A549 (cell line): ENCODE results near the gene ADGRG2. TPM values are rescaled to one million over a fixed set of nuclear protein-coding genes. Genes with fewer than 3 reads are reported as not detected.

Experiments
- ATAC-seq, 2 experiments: fragments of 200-7000 bp in 1 of 2; fragments of >200 bp in 1 of 2; cut with Nextera tagmentation in 1 of 2; cut with Tn5 transposase in 1 of 2; 3 replicates each; pipeline versions ENCODE4 v1.8.0 to v1.9.1; 2018 to 2020; ENCODE audit warnings: mild to moderate bottlenecking in 1 of 2, moderate library complexity in 1 of 2
- CTCF ChIA-PET: fragments of 300-600 bp; sonication (Branson Sonifier 250); formaldehyde crosslinking; extraction: SDS; loops from one replicate; lab custom pipeline; 2021; ENCODE audit warnings: antibody characterized with exemption, inconsistent platforms; lab: Yijun Ruan, JAX
- POLR2A ChIA-PET: fragments of 350-600 bp; formaldehyde crosslinking; extraction: SDS; loops from one replicate; lab custom pipeline; 2021; ENCODE audit warnings: antibody characterized with exemption, inconsistent platforms; lab: Yijun Ruan, JAX
- DNase-seq, 2 experiments: peaks; one replicate each; pipeline versions ENCODE4 v3.0.0 to v3.0.0-alpha.2; 2011 to 2016; ENCODE audit warnings: low read depth in 1 of 2, low spot score in 1 of 2
- FAIRE-seq: peaks from 2 replicates; lab custom pipeline; 2011; peaks lifted over from hg19 to GRCh38; lab: Jason Lieb, UNC
- H3K27ac ChIP-seq, 2 experiments: fragments of >200 bp; sonication (Bioruptor Twin); formaldehyde crosslinking; 3 replicates each; pipeline ENCODE4 v1.5.1; 2016 to 2017
- H3K4me1 ChIP-seq: fragments of >200 bp; sonication (Bioruptor Twin); formaldehyde crosslinking; 3 replicates; pipeline ENCODE4 v1.6.1; 2016
- H3K4me2 ChIP-seq: fragments of >200 bp; sonication (Bioruptor Twin); formaldehyde crosslinking; 3 replicates; pipeline ENCODE4 v1.6.1; 2016
- H3K4me3 ChIP-seq: fragments of >200 bp; sonication (Bioruptor Twin); formaldehyde crosslinking; 3 replicates; pipeline ENCODE4 v1.5.1; 2016
- H3K9me3 ChIP-seq: fragments of >200 bp; sonication (Bioruptor Twin); formaldehyde crosslinking; 3 replicates; pipeline ENCODE4 v1.6.1; 2016
- ATOH8 ChIP-seq: fragments of 250-450 bp; sonication (Bioruptor Pico); IDR thresholded peaks from 2 replicates; pipeline ENCODE4 v1.5.0; 2020; ENCODE audit warnings: low read depth, mild to moderate bottlenecking, moderate library complexity
- EHMT2 ChIP-seq: fragments of 200-600 bp; sonication (generic); IDR thresholded peaks from 2 replicates; pipeline ENCODE4 v1.6.1; 2016; ENCODE audit warnings: antibody characterized with exemption, low read depth, mild to moderate bottlenecking, moderate library complexity
- FOSL2 ChIP-seq, 2 experiments: fragments of 450-650 bp in 1 of 2; fragments of >200 bp in 1 of 2; sonication (Bioruptor Twin) in 1 of 2; formaldehyde crosslinking; IDR thresholded peaks; 2 replicates each; pipeline versions ENCODE4 v1.5.0 to v1.6.1; 2016 to 2020; ENCODE audit warnings: mild to moderate bottlenecking in 1 of 2, moderate library complexity in 1 of 2
- FOXS1 ChIP-seq: fragments of 250-450 bp; sonication (Bioruptor Pico); IDR thresholded peaks from 2 replicates; pipeline ENCODE4 v1.5.0; 2020; ENCODE audit warnings: mild to moderate bottlenecking, moderate library complexity
- HOXA7 ChIP-seq: fragments of 250-450 bp; sonication (Bioruptor Pico); IDR thresholded peaks from 2 replicates; pipeline ENCODE4 v1.5.0; 2020; ENCODE audit warnings: mild to moderate bottlenecking, moderate library complexity
- KDM5A ChIP-seq: fragments of 200-600 bp; sonication (generic); IDR thresholded peaks from 2 replicates; pipeline ENCODE4 v1.6.1; 2016; ENCODE audit warnings: antibody characterized with exemption, mild to moderate bottlenecking
- MYC ChIP-seq: IDR thresholded peaks from 2 replicates; pipeline ENCODE4 v1.6.1; 2012; ENCODE audit warnings: mild to moderate bottlenecking, inconsistent platforms, low read length, improper control_type of control experiment, borderline replicate concordance
- NPAS2 ChIP-seq: fragments of 250-450 bp; sonication (Bioruptor Pico); IDR thresholded peaks from 2 replicates; pipeline ENCODE4 v1.8.0; 2022; ENCODE audit warnings: mild to moderate bottlenecking, moderate library complexity, borderline replicate concordance
- POLR2A ChIP-seq: IDR thresholded peaks from 2 replicates; pipeline ENCODE4 v1.6.1; 2012; ENCODE audit warnings: mild to moderate bottlenecking, low read length
- RARB ChIP-seq: fragments of 250-450 bp; sonication (Bioruptor Pico); IDR thresholded peaks from 2 replicates; pipeline ENCODE4 v1.8.0; 2021; ENCODE audit warnings: mild to moderate bottlenecking, moderate library complexity
- REST ChIP-seq: fragments of 200-600 bp; sonication (generic); IDR thresholded peaks from 2 replicates; pipeline ENCODE4 v1.6.1; 2016; ENCODE audit warnings: antibody characterized with exemption, mild to moderate bottlenecking, moderate library complexity
- SMC3 ChIP-seq: fragments of >200 bp; sonication (Bioruptor Twin); formaldehyde crosslinking; IDR thresholded peaks from 3 replicates; pipeline ENCODE4 v1.6.1; 2018; ENCODE audit warnings: inconsistent platforms
- ZFP36 ChIP-seq: fragments of 450-650 bp; IDR thresholded peaks from 2 replicates; pipeline ENCODE4 v1.6.1; 2014; ENCODE audit warnings: borderline replicate concordance; ENCODE audit not compliant: partially characterized antibody
- ZNF302 ChIP-seq: fragments of 250-450 bp; sonication (Bioruptor Pico); IDR thresholded peaks from 2 replicates; pipeline ENCODE4 v1.9.0; 2021; ENCODE audit warnings: inconsistent platforms, mild to moderate bottlenecking, moderate library complexity
- WGBS: methylation state at CpG from one replicate; pipeline ENCODE4 v1.1.6; 2017; ENCODE audit errors: missing lambda C conversion rate; 5-methylcytosine and 5-hydroxymethylcytosine counted together
- polyA plus RNA-seq, 4 experiments: library from polyadenylated mRNA; depleted of rRNA in 3 of 4; stranded (reverse); fragments of >200 nt; fragmentation: RNase III in 1 of 4; extraction: RNeasy Plus Mini Kit Qiagen cat#74134 plus additional on column Dnase treatment in 1 of 4; gene quantifications; 2 replicates in 3 of 4; 3 replicates in 1 of 4; pipeline ENCODE4 v1.2.3, GENCODE V29; 2011 to 2017
- TF ChIP-seq, protein P1 (sequence below): fragments of 150-350 bp; IDR thresholded peaks from 2 replicates; pipeline ENCODE4 v1.6.1; 2014; ENCODE audit warnings: low read depth, mild to moderate bottlenecking, low read length
- TF ChIP-seq, protein P2 (sequence below): fragments of >200 bp; sonication (Bioruptor Twin); formaldehyde crosslinking; IDR thresholded peaks from 2 replicates; pipeline ENCODE4 v1.6.1; 2016

ADGRG2 gene
- polyA plus RNA-seq, 2 of the 4 experiments (the other 2 are of a cell fraction): 5.2 to 10.3 TPM

- Histone ChIP-seq H3K9me3 (peaks cover 16% of the 10 kb centered on the region), H3K4me2 (no peak overlapping the region), H3K4me3 (no peak overlapping the region)
- no peak for DNase-seq
- POLR2A ChIA-PET: no interaction called here
- TF ChIP-seq FOXS1 (CRISPR knock-in tag) (no peak), RARB (CRISPR knock-in tag) (no peak), ZNF302 (CRISPR knock-in tag) (no peak), SMC3 (no peak), MYC (no peak), ATOH8 (CRISPR knock-in tag) (no peak), NPAS2 (CRISPR knock-in tag) (no peak), FOSL2 (IDR thresholded peaks at IDR 0.05) (no peak), FOSL2 (CRISPR knock-in tag; IDR thresholded peaks at IDR 0.05) (no peak), KDM5A (no peak), EHMT2 (no peak), HOXA7 (CRISPR knock-in tag) (no peak), POLR2A (no peak)
- TF ChIP-seq, protein P1, sequence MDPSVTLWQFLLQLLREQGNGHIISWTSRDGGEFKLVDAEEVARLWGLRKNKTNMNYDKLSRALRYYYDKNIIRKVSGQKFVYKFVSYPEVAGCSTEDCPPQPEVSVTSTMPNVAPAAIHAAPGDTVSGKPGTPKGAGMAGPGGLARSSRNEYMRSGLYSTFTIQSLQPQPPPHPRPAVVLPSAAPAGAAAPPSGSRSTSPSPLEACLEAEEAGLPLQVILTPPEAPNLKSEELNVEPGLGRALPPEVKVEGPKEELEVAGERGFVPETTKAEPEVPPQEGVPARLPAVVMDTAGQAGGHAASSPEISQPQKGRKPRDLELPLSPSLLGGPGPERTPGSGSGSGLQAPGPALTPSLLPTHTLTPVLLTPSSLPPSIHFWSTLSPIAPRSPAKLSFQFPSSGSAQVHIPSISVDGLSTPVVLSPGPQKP: no peak
- TF ChIP-seq, protein P2, sequence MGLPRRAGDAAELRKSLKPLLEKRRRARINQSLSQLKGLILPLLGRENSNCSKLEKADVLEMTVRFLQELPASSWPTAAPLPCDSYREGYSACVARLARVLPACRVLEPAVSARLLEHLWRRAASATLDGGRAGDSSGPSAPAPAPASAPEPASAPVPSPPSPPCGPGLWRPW: no peak
- TF ChIP-seq, all 56 proteins: peak for 0
- FAIRE-seq: no peak
- WGBS: 64% methylated on average over 2 of the region's 2 CpGs
- no peak overlapping the region for H3K27ac ChIP-seq
- CTCF ChIA-PET: interaction anchor here (2.0 kb wide), 1 partner anchor 8 kb away, joined by 6 read pairs; no protein-coding TSS in a partner anchor
- no peaks in the 10 kb centered on the region for H3K4me1 ChIP-seq
- no peak for ATAC-seq
Measured at GRCh38 chrX:19089555-19090040, 32.7 kb downstream of the ADGRG2 start.

- TF ChIP-seq ZNF302 (CRISPR knock-in tag): no peak
- no peak for TF ChIP-seq ZFP36
- TF ChIP-seq REST: no peak
- no peak overlapping the region for H3K27ac ChIP-seq
- no peaks in the 10 kb centered on the region for H3K4me1 ChIP-seq
- H3K9me3 ChIP-seq: peaks cover 16% of the 10 kb centered on the region
- ChIA-PET POLR2A (no interaction called here), CTCF (no interaction called here)
- ATAC-seq (no peak), DNase-seq (no peak), FAIRE-seq (no peak)
- WGBS: 73% methylated on average over 8 of the region's 8 CpGs
- H3K4me2 ChIP-seq: no peak overlapping the region
- no peak overlapping the region for H3K4me3 ChIP-seq
Measured at GRCh38 chrX:19086102-19086772, 36.0 kb downstream of the ADGRG2 start.
